PFSK-1 (cell line): Measurements from ENCODE around the gene SAMD4A.

Source experiments
- FOXP2 ChIP-seq: optimal IDR thresholded peaks from 2 replicates; pipeline ENCODE3; 2011; ENCODE audit warnings: borderline replicate concordance, control low read depth, inconsistent platforms; ENCODE audit not compliant: insufficient read depth; ENCODE audit errors: extremely low read length, extremely low read depth
- POLR2AphosphoS5 ChIP-seq: IDR thresholded peaks from 2 replicates; pipeline ENCODE4 v1.6.1; 2012; ENCODE audit warnings: low read depth, mild to moderate bottlenecking, control low read depth, low read length, moderate library complexity
- SIN3A ChIP-seq: IDR thresholded peaks from 2 replicates; pipeline ENCODE4 v1.6.1; 2012; ENCODE audit warnings: mild to moderate bottlenecking, low read length, moderate library complexity, borderline replicate concordance; ENCODE audit not compliant: insufficient read depth
- TAF1 ChIP-seq: IDR thresholded peaks from 2 replicates; pipeline ENCODE4 v1.6.1; 2012; ENCODE audit warnings: low read length, control low read depth, borderline replicate concordance; ENCODE audit not compliant: insufficient read depth
- TF ChIP-seq, protein P1 (sequence below), 2 experiments: IDR thresholded peaks; 2 replicates each; pipeline versions ENCODE4 v1.6.1 to v1.8.0; 2011 to 2012; ENCODE audit warnings: low read depth in 2 of 2, low read length in 2 of 2, control low read depth in 1 of 2, inconsistent platforms in 1 of 2, mild to moderate bottlenecking in 1 of 2, moderate library complexity in 1 of 2; ENCODE audit not compliant: insufficient read depth in 1 of 2

The SAMD4A gene

DNA sequence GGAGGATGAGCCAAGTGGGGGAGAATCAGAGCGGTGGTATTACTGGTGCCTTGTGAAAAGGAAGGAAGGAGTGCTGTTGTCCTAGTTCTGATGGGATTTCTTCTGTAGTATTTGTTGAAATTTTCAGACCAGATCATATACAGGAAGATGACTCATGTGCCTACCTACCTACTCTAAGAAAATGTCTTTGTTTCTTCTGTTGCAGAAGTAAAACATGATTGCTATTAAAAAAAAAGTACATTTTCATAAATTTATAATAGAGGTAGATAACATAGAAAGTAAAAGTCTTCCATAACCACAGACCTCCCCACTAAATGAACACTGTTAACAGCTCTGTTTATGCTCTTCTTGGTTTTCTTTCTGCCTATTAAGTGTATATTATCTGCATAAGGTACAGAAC lies 26.9 kb downstream of the SAMD4A start:
- no peak for TF ChIP-seq SIN3A

DNA sequence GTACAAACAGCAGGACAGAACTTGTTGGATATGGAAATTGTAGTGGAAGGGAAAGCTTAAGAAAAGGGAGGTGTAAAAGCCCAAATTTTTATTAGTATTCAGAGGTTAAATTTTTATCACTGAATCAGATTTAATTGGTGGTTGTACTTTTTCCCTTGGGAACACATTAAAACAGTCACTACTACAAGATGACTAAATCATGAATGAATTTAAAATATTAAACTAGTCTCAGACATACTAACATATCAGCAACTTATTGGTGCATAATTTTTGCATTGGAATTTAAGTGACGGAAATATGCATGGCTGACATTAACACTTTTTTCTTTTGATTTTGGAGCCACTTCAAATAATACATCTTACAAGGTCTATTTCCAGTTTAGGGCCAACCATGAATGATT lies 27.6 kb downstream of the SAMD4A start:
- TF ChIP-seq FOXP2 = no peak
- TF ChIP-seq POLR2AphosphoS5 = no peak
- TF ChIP-seq TAF1 = no peak
- TF ChIP-seq, protein P1, sequence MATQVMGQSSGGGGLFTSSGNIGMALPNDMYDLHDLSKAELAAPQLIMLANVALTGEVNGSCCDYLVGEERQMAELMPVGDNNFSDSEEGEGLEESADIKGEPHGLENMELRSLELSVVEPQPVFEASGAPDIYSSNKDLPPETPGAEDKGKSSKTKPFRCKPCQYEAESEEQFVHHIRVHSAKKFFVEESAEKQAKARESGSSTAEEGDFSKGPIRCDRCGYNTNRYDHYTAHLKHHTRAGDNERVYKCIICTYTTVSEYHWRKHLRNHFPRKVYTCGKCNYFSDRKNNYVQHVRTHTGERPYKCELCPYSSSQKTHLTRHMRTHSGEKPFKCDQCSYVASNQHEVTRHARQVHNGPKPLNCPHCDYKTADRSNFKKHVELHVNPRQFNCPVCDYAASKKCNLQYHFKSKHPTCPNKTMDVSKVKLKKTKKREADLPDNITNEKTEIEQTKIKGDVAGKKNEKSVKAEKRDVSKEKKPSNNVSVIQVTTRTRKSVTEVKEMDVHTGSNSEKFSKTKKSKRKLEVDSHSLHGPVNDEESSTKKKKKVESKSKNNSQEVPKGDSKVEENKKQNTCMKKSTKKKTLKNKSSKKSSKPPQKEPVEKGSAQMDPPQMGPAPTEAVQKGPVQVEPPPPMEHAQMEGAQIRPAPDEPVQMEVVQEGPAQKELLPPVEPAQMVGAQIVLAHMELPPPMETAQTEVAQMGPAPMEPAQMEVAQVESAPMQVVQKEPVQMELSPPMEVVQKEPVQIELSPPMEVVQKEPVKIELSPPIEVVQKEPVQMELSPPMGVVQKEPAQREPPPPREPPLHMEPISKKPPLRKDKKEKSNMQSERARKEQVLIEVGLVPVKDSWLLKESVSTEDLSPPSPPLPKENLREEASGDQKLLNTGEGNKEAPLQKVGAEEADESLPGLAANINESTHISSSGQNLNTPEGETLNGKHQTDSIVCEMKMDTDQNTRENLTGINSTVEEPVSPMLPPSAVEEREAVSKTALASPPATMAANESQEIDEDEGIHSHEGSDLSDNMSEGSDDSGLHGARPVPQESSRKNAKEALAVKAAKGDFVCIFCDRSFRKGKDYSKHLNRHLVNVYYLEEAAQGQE (IDR thresholded peaks at IDR 0.05; ENCODE audit: insufficient read depth in 1 of 2, low read depth in 2 of 2, low read length in 2 of 2) = no peak
- no peak for TF ChIP-seq SIN3A

DNA sequence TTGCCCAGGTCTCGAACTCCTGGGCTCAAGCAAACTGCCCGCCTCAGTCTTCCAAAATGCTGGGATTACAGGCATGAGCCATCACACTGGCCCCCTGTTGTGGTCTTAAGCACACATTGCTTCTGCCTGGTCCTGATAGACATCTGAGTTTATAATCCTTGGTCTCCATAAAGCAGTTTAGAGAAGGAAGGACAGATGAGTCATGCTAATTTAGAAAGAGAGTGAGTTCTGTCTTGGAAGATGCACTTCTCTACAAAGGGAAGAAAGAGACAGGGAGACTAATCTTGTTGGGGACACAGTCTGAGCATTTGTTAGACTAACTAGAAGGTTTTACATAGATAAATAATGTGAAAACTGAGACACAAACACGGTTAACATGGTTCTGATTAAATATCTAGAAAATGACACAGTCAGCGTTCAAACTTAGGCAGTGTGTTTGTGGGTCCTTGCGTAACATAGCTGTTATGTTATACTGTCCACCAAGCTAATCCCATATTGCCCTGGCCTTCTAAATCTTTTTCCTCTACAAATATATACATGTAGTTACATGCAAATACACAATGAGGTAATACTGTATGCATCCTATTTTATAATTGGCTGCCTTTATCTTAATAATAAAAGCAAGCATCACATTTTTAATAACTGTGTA lies 31.0 kb downstream of the SAMD4A start:
- TF ChIP-seq, protein P1 (IDR thresholded peaks at IDR 0.05; ENCODE audit: insufficient read depth in 1 of 2, low read depth in 2 of 2, low read length in 2 of 2) = no peak
- TF ChIP-seq TAF1 = no peak

- no peak for TF ChIP-seq POLR2AphosphoS5
- TF ChIP-seq FOXP2 = no peak
- TF ChIP-seq, protein P1 (IDR thresholded peaks at IDR 0.05; ENCODE audit: insufficient read depth in 1 of 2, low read depth in 2 of 2, low read length in 2 of 2) = no peak
Measured at GRCh38 chr14:54599966-54600716, 33.2 kb downstream of the SAMD4A start.

- TF ChIP-seq FOXP2 = no peak
- TF ChIP-seq SIN3A = no peak
- no peak for TF ChIP-seq TAF1
- TF ChIP-seq, protein P1 (IDR thresholded peaks at IDR 0.05; ENCODE audit: insufficient read depth in 1 of 2, low read depth in 2 of 2, low read length in 2 of 2) = no peak
- TF ChIP-seq POLR2AphosphoS5 = no peak
Measured at GRCh38 chr14:54600717-54601109, 33.8 kb downstream of the SAMD4A start.
